ENCODE data around the gene RWDD1.
A peak's percentile ranks its signal among the peaks of the same experiment; 100 is the strongest.

The RWDD1 gene

GRCh38 chr6:116615937-116616736 lies 44.8 kb downstream of the RWDD1 start, which contains the start of gene RSPH4A:
RSPH4A (plus strand) TSS chr6:116616479; CDS start chr6:116616624, 145 bp downstream.
- DNase-seq, result peak; percentile 62

- peak; percentile 23 for DNase-seq
Observed at GRCh38 chr6:116616737-116617053, 45.4 kb downstream of the RWDD1 start.

- DNase-seq, result no peak
Observed at GRCh38 chr6:116624036-116624805, 52.9 kb downstream of the RWDD1 start.

GRCh38 chr6:116625872-116626271 lies 54.6 kb downstream of the RWDD1 start:
- DNase-seq, result no peak

GRCh38 chr6:116629563-116629981 lies 58.3 kb downstream of the RWDD1 start:
- no peak for DNase-seq

GRCh38 chr6:116631379-116631990 lies 60.2 kb downstream of the RWDD1 start:
- no peak for DNase-seq

GRCh38 chr6:116633685-116634084 lies 62.4 kb downstream of the RWDD1 start:
- DNase-seq, result no peak

Data from activated T-cell treated with anti-CD3 and anti-CD28 coated beads, Interleukin-2, amount 50 U/mL, for 1 hour (primary cell).